ENCODE measurements around the gene PCDHB3. TPM values are rescaled to one million over a fixed set of nuclear protein-coding genes. Genes with fewer than 3 reads are reported as not detected.
A peak's percentile ranks its signal among the peaks of the same experiment; 100 is the strongest.
"Not testable (repeated sequence)": the region's sequence is repeated elsewhere in the genome, so short reads cannot be mapped to it uniquely, and the experiment has no call there.

Gene PCDHB3
- total RNA-seq, 1 experiment from 2014 or later: 2.3 TPM

DNA sequence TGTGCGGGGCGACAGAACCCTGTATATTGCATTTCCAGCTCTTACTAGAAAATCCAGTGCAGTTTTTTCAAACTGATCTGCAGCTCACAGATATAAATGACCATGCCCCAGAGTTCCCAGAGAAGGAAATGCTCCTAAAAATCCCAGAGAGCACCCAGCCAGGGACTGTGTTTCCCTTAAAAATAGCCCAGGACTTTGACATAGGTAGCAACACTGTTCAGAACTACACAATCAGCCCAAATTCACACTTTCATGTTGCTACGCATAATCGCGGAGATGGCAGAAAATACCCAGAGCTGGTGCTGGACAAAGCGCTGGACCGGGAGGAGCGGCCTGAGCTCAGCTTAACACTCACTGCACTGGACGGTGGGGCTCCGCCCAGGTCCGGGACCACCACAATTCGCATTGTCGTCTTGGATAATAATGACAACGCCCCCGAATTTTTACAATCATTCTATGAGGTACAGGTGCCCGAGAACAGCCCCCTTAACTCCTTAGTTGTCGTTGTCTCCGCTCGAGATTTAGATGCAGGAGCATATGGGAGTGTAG, 35.5 kb downstream of the PCDHB3 start:
- no peak overlapping the region for H2AFZ ChIP-seq (ENCODE audit: low read length)
- no peak overlapping the region for H3K4me2 ChIP-seq (ENCODE audit: insufficient read depth, insufficient read length, low read length)
- peaks cover 43 to 55% of the 10 kb centered on the region in 2 experiments for H3K9me3 Mint-ChIP-seq
- H3K56ac ChIP-seq (ENCODE audit: insufficient read length, low read depth, low read length): no peak overlapping the region
- peak overlapping the region; percentile 84 for H3T11ph ChIP-seq (ENCODE audit: low read length)
- no peak overlapping the region for H3K9ac ChIP-seq (ENCODE audit: extremely low read depth, insufficient read length, low read length)
- no peak overlapping the region for H4K91ac ChIP-seq (ENCODE audit: insufficient read length, low read depth, low read length)
- TF ChIP-seq, protein P1, sequence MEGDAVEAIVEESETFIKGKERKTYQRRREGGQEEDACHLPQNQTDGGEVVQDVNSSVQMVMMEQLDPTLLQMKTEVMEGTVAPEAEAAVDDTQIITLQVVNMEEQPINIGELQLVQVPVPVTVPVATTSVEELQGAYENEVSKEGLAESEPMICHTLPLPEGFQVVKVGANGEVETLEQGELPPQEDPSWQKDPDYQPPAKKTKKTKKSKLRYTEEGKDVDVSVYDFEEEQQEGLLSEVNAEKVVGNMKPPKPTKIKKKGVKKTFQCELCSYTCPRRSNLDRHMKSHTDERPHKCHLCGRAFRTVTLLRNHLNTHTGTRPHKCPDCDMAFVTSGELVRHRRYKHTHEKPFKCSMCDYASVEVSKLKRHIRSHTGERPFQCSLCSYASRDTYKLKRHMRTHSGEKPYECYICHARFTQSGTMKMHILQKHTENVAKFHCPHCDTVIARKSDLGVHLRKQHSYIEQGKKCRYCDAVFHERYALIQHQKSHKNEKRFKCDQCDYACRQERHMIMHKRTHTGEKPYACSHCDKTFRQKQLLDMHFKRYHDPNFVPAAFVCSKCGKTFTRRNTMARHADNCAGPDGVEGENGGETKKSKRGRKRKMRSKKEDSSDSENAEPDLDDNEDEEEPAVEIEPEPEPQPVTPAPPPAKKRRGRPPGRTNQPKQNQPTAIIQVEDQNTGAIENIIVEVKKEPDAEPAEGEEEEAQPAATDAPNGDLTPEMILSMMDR (conservative IDR thresholded peaks at IDR 0.05): no peak
- no peak overlapping the region for H2BK5ac ChIP-seq (ENCODE audit: insufficient read length, low read length)
- peaks cover 2% of the 10 kb centered on the region; the same call in 1 of the 2 replicates for H3K27me3 Mint-ChIP-seq (ENCODE audit: low read depth)
- DNase-seq: no peak
- H3K79me1 ChIP-seq (ENCODE audit: insufficient read depth, low read depth, low read length, poor library complexity, severe bottlenecking): no peaks in the 10 kb centered on the region
- peaks cover 16 to 44% (median 20%) of the 10 kb centered on the region in 3 experiments for H3K36me3 Mint-ChIP-seq (ENCODE audit: insufficient read depth in 1 of 3, low read depth in 3 of 3)
- no peaks in the 10 kb centered on the region for H3K27me3 ChIP-seq (ENCODE audit: insufficient read depth, low read length)
- no peak overlapping the region for H3K27ac ChIP-seq (ENCODE audit: insufficient read length, low read depth, low read length)
- no peak overlapping the region; the same call in 1 of the 2 replicates for H3K4ac ChIP-seq (ENCODE audit: low read depth, low read length)
- no peak overlapping the region for H4K8ac ChIP-seq (replicated peaks; ENCODE audit: insufficient read length, low read depth, low read length)
- no peaks in the 10 kb centered on the region for H3K4me1 ChIP-seq (ENCODE audit: insufficient read depth, low read length)
- H3K79me2 ChIP-seq (ENCODE audit: insufficient read depth, low read length): no peaks in the 10 kb centered on the region
- no peaks in the 10 kb centered on the region for H3K9me3 ChIP-seq (ENCODE audit: control insufficient read depth, low read depth, low read length)
- H3K23ac ChIP-seq (ENCODE audit: insufficient read length, low read depth, low read length): no peak overlapping the region
- no peak overlapping the region for H3K27ac Mint-ChIP-seq
- H2BK20ac ChIP-seq (ENCODE audit: low read depth, low read length, poor library complexity, severe bottlenecking): peak overlapping the region; percentile 78
- peak overlapping the region; percentile 87 for H2BK120ac ChIP-seq (ENCODE audit: low read depth, low read length, poor library complexity, severe bottlenecking)
- no peak overlapping the region for H2BK15ac ChIP-seq (ENCODE audit: low read depth, low read length)
- no peak overlapping the region for H2BK12ac ChIP-seq (ENCODE audit: insufficient read length, low read depth, low read length)
- H2AK5ac ChIP-seq (ENCODE audit: insufficient read length, low read length): no peak overlapping the region
- H3K18ac ChIP-seq (ENCODE audit: insufficient read length, low read depth, low read length): no peak overlapping the region
- no CpG with 5 or more reads among the region's 19 CpGs for WGBS (ENCODE audit: extremely low coverage, insufficient read length, low lambda C conversion rate)
- H4K20me1 ChIP-seq (ENCODE audit: control insufficient read depth, insufficient read depth, insufficient read length): no peaks in the 10 kb centered on the region
- H3K4me1 Mint-ChIP-seq: peaks cover 4 to 7% of the 10 kb centered on the region in 2 experiments; a peak in 2 of 4 replicates
- H3K23me2 ChIP-seq (ENCODE audit: insufficient read length, low read depth, low read length, poor library complexity, severe bottlenecking): peaks cover 6% of the 10 kb centered on the region
- peak overlapping the region in 1 of 2 experiments; percentile 63; a peak in 2 of 5 replicates for H3K4me3 Mint-ChIP-seq
- H3K14ac ChIP-seq (ENCODE audit: insufficient read depth, low read length): peak overlapping the region; percentile 93; the same call in 1 of the 2 replicates
- no peak overlapping the region for H4K5ac ChIP-seq (ENCODE audit: insufficient read length, low read depth, low read length)

DNA sequence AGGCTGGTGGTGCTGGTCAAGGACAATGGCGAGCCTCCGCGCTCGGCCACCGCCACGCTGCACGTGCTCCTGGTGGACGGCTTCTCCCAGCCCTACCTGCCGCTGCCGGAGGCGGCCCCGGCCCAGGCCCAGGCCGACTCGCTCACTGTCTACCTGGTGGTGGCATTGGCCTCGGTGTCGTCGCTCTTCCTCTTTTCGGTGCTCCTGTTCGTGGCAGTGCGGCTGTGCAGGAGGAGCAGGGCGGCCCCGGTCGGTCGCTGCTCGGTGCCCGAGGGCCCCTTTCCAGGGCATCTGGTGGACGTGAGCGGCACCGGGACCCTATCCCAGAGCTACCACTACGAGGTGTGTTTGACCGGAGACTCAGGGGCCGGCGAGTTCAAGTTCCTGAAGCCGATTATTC, 37.1 kb downstream of the PCDHB3 start:
- not testable (repeated sequence) for H3K4me3 Mint-ChIP-seq; H4K8ac ChIP-seq (replicated peaks; ENCODE audit: insufficient read length, low read depth, low read length); H2BK15ac ChIP-seq (ENCODE audit: low read depth, low read length); H3K18ac ChIP-seq (ENCODE audit: insufficient read length, low read depth, low read length); H2BK20ac ChIP-seq (ENCODE audit: low read depth, low read length, poor library complexity, severe bottlenecking); H2BK120ac ChIP-seq (ENCODE audit: low read depth, low read length, poor library complexity, severe bottlenecking); H3K4me1 ChIP-seq (ENCODE audit: insufficient read depth, low read length); H3K27ac Mint-ChIP-seq; H3K23ac ChIP-seq (ENCODE audit: insufficient read length, low read depth, low read length); H4K91ac ChIP-seq (ENCODE audit: insufficient read length, low read depth, low read length); H2AFZ ChIP-seq (ENCODE audit: low read length); H4K20me1 ChIP-seq (ENCODE audit: control insufficient read depth, insufficient read depth, insufficient read length); H2AK5ac ChIP-seq (ENCODE audit: insufficient read length, low read length); H2BK5ac ChIP-seq (ENCODE audit: insufficient read length, low read length); H3K23me2 ChIP-seq (ENCODE audit: insufficient read length, low read depth, low read length, poor library complexity, severe bottlenecking); H3K9me3 ChIP-seq (ENCODE audit: control insufficient read depth, low read depth, low read length); H3T11ph ChIP-seq (ENCODE audit: low read length); H3K79me2 ChIP-seq (ENCODE audit: insufficient read depth, low read length); H4K5ac ChIP-seq (ENCODE audit: insufficient read length, low read depth, low read length); H3K9ac ChIP-seq (ENCODE audit: extremely low read depth, insufficient read length, low read length); H3K27me3 ChIP-seq (ENCODE audit: insufficient read depth, low read length); H3K56ac ChIP-seq (ENCODE audit: insufficient read length, low read depth, low read length); H3K27me3 Mint-ChIP-seq (ENCODE audit: low read depth); H3K4me2 ChIP-seq (ENCODE audit: insufficient read depth, insufficient read length, low read length); H3K4ac ChIP-seq (ENCODE audit: low read depth, low read length); DNase-seq; H3K4me1 Mint-ChIP-seq; H3K14ac ChIP-seq (ENCODE audit: insufficient read depth, low read length); H3K79me1 ChIP-seq (ENCODE audit: insufficient read depth, low read depth, low read length, poor library complexity, severe bottlenecking); H3K27ac ChIP-seq (ENCODE audit: insufficient read length, low read depth, low read length); H2BK12ac ChIP-seq (ENCODE audit: insufficient read length, low read depth, low read length)
- Mint-ChIP-seq H3K36me3 (ENCODE audit: insufficient read depth in 1 of 3, low read depth in 3 of 3) (peaks cover 16 to 44% (median 20%) of the 10 kb centered on the region in 3 experiments), H3K9me3 (peaks cover 43 to 51% of the 10 kb centered on the region in 2 experiments)
- no CpG with 5 or more reads among the region's 34 CpGs for WGBS (ENCODE audit: extremely low coverage, insufficient read length, low lambda C conversion rate)
